Measurements from ENCODE around the gene AADAC.
"Not testable (repeated sequence)": the region's sequence is repeated elsewhere in the genome, so short reads cannot be mapped to it uniquely, and the experiment has no call there.

DNA sequence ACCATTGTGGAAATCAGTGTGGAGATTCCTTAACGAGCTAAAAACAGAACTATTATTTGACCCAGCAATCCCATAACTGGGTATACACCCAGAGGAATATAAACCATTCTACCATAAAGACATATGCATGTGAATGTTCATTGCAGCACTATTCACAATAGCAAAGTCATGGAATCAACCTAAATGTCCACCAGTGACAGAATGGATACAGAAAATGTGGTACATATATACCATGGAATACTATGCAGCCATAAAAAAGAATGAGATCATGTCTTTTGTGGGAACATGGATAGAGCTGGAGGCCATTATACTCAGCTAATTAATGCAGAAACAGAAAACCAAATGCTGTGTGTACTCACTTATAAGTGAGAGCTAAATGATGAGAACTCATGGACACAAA lies 49.2 kb upstream of the AADAC start:
- not testable (repeated sequence) for TF ChIP-seq YY1 (IDR thresholded peaks at IDR 0.05; ENCODE audit: insufficient read depth, insufficient read length); ZNF274 (IDR thresholded peaks at IDR 0.05; ENCODE audit: low read depth, low read length); SUZ12 (IDR thresholded peaks at IDR 0.05; ENCODE audit: extremely low read depth, insufficient read depth, insufficient read length)

Data from NT2/D1 (cell line).